Large intestine (tissue), 3 donors: Measurements from ENCODE around the gene AGAP3. TPM values are rescaled to one million over a fixed set of nuclear protein-coding genes. Genes with fewer than 3 reads are reported as not detected.
A peak's percentile ranks its signal among the peaks of the same experiment; 100 is the strongest.

Experiments used
- DNase-seq, 2 donors: peaks; one replicate each; pipeline versions ENCODE4 v3.0.0 to v3.0.0-alpha.2; 2013
- H3K27ac ChIP-seq: one replicate; pipeline ENCODE4 v1.5.1; 2013; ENCODE audit warnings: low read length
- H3K27me3 ChIP-seq: 2 replicates; pipeline ENCODE4 v1.6.1; 2013; ENCODE audit warnings: low read length; ENCODE audit not compliant: control insufficient read depth, insufficient read depth
- H3K36me3 ChIP-seq: 2 replicates; pipeline ENCODE4 v1.6.1; 2013; ENCODE audit warnings: low read length; ENCODE audit not compliant: control insufficient read depth, insufficient read depth
- H3K4me1 ChIP-seq: one replicate; pipeline ENCODE4 v1.6.1; 2013; ENCODE audit warnings: low read length; ENCODE audit not compliant: control insufficient read depth, insufficient read depth
- H3K4me3 ChIP-seq: one replicate; pipeline ENCODE4 v1.5.1; 2013; ENCODE audit warnings: low read length
- H3K9me3 ChIP-seq: one replicate; pipeline ENCODE4 v1.6.1; 2013; ENCODE audit warnings: mild to moderate bottlenecking, low read depth, low read length, moderate library complexity; ENCODE audit not compliant: control insufficient read depth
- WGBS: methylation state at CpG from one replicate; pipeline ENCODE4 v1.1.5; 2013; ENCODE audit warnings: low lambda C conversion rate; ENCODE audit not compliant: insufficient coverage; 5-methylcytosine and 5-hydroxymethylcytosine counted together
- polyA plus RNA-seq: library from polyadenylated mRNA; unstranded; fragments of 120-200 nt; gene quantifications from one replicate; pipeline ENCODE4 v1.2.1, GENCODE V29; 2013

AGAP3 gene
- polyA plus RNA-seq, 1 donor, result 58.0 TPM

DNA sequence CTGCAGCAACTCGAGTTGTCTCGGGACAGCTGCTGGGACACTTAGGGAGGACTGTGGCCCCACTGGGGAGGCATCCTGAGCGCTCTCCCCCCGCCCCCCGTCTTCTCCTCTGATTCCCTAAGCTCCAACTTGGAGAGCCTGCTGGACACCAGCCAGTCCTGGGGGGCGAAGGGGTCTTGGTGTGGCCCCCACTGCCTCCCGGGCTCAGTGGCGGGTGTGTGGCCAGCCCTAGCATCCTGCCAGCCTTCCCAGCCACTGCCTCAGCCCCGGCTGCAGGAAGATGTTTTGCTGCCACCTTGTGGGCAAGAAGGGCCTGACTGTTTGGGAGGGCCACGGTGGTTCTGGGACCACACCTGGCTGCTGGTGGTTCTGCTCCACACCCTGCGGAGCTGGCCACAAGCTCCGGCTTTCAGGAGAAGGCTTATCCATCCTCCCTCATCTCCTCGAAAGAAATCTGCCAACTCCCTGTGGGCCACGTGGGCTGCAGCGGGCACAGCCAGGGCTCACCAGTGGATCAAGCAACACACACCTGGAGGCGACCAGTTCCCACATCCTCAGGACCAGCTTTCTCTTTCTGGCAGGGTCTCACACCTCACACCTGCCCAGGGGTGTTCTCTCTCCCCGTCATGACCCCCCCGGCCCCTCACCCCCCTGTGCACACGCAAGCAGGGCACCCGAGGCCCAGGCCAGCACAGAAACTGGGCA, 24.8 kb downstream of the AGAP3 start:
- Histone ChIP-seq H3K27me3 (peaks cover 4% of the 10 kb centered on the region), H3K27ac (no peak overlapping the region), H3K9me3 (no peaks in the 10 kb centered on the region), H3K36me3 (peaks cover 4% of the 10 kb centered on the region), H3K4me3 (no peak overlapping the region), H3K4me1 (peaks cover 7% of the 10 kb centered on the region)
- DNase-seq, result peak in 1 of 2 donors; percentile 62
- WGBS, result no CpG with 5 or more reads among the region's 20 CpGs

DNA sequence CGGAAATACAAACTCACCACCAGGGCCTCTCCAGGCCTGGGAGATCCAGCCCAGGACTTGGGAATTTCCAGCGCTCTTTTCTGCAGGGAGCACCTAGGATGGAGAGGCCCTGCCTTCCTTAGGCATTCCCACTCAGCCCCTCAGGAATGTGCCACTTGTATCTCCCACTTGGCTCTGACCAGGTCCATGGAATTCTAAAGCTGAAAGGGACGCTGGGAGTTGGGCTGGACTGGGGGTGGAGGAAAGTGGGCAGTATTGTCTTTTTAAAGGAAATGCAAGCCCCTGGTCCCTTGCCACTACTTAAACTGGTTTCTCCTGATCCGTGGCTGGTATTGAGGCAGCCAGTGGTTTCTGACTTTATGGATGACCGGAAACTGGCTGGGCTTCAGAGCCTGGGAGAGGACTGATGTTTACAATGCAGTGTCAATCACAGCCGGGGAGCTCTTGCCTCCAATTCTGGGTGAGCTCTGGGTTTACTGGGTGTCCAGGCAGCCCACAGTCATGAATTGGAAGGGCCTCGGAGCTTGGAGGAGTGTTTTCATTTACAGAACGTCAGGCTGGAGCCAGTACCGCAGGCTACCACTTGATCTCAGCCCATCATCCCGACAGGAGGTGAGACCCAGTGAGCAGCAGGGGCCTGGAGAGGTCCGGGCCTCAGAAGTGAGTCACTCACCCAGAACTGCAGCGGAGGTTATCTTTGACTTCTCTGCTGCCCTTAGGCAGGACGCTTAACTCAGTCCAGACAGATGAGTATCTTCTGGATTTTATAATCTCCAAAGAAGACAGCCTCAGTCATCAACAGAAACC, 27.3 kb downstream of the AGAP3 start:
- no peak overlapping the region for H3K27ac ChIP-seq
- H3K4me1 ChIP-seq, result peaks cover 9% of the 10 kb centered on the region
- DNase-seq, result no peak
- peaks cover 4% of the 10 kb centered on the region for H3K27me3 ChIP-seq
- H3K4me3 ChIP-seq, result no peak overlapping the region
- H3K9me3 ChIP-seq, result no peaks in the 10 kb centered on the region
- peaks cover 20% of the 10 kb centered on the region for H3K36me3 ChIP-seq
- no CpG with 5 or more reads among the region's 13 CpGs for WGBS

DNA sequence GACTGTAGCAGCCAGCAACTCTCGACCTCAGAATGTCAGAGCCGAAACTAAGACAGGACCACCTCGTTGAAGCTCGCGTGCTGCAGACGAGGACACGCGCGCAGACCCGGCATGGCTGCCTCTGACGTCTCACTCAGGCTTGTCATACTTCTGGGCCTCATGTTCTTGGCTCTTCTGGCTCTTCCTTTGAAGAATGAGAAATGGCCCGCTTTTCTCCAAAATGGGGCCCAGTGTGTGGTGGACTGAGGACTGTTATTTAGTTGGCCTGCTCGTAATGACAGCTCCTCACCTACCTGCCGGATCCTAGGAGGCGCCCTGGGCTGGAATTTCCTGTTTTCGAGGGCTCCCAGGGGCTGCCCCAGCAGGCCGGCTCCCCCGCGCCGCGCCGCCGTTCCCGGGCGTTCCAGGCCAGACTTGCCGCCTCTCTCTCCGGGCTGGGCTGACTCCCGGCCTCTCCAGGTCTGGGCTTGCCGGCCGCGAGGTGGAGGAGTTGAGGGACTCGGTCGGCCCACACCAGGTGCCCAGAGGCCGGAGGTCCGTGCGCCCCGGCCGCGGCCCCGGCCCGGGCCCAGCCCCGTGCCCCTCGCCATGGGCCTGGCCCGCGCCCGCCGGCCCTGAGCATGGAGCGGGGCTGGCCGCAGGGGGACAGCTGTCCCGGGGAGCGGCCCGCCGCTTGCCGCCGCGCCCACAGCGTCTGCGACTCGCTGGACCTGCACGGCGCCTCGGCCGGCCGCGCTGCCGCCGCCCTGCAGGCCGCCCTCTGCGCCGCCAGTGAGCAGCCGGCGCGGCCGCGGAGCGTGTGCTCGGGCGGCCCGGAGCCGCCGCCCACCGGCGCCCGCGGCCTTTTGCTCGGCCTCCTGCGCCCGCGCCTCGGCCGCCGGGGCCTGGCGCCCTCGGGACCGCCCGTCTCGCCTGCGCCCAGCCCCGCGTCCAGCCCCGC, 28.1 kb downstream of the AGAP3 start:
- H3K27ac ChIP-seq, result no peak overlapping the region
- peaks cover 4% of the 10 kb centered on the region for H3K27me3 ChIP-seq
- DNase-seq, result no peak
- H3K36me3 ChIP-seq, result peaks cover 29% of the 10 kb centered on the region
- H3K4me1 ChIP-seq, result peaks cover 9% of the 10 kb centered on the region
- H3K9me3 ChIP-seq, result no peaks in the 10 kb centered on the region
- no CpG with 5 or more reads among the region's 101 CpGs for WGBS
- no peak overlapping the region for H3K4me3 ChIP-seq

DNA sequence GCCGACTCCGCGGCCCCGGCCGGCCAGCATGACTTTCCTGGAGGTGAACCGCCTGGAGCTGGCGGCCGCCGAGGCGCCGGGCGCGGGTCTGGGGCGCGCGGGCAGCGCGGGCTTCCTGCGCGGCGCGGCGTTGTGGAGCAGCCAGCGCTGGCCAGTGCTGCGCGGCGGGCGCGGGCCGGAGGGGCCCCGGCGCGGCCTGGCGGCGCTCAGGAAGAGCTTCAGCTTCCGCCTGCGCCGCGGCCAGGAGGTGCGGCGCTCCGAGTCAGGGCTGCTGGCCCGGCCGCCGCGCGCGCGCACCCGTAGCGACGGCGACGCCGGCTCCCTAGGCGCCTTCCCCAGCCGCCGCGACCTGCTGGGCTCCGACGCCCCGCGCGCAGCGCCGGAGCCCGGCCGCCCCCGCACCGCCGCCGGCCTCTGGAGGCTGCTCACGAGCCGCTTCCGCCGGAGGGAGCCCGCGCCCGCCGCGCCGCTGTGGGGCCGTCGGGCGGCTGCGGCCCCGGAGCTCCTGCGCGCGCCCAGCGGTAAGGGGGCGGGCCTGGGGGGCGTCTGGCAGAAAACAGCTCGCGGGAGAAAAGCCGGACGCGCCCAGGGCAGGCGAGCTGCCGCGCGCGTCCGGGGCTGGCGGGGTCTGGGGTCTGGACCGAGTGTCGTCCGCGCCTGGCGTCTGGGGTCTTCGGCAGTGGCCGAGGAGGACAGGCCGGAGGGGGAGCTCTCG, 29.0 kb downstream of the AGAP3 start:
- Histone ChIP-seq H3K4me3 (no peak overlapping the region), H3K9me3 (no peaks in the 10 kb centered on the region), H3K27ac (no peak overlapping the region), H3K4me1 (peaks cover 9% of the 10 kb centered on the region), H3K36me3 (peaks cover 38% of the 10 kb centered on the region), H3K27me3 (peaks cover 4% of the 10 kb centered on the region)
- no CpG with 5 or more reads among the region's 114 CpGs for WGBS
- peak in 1 of 2 donors; percentile 46 for DNase-seq

DNA sequence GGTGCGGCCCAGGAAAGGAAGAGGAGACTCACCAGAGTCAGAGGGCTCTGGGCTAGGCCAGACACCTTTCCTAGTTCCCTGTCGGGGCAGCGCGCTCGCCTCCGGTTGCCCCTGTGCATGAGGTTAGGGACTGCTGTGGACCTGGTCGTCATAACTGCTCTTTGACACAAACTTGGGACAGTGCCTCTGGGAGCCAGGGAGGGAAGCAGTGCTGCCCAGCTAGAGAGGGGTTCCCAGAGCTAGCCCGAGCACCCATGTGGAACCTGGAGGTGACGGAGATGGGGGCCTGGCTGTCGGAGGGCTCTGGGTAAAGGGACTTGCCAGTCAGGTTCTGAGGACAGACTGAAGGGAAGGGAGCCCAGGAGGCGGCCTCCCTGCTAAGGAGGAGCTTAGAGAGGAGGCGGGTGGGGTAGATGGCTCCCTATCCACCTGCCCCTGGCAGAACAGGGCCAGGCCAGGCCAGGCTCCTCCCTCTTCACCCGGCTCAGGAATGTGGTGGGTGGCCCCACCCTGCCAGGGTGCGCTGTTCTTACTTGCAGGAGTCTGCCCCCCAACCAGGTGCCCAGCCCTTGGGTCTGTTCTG, 29.7 kb downstream of the AGAP3 start:
- Histone ChIP-seq H3K9me3 (no peaks in the 10 kb centered on the region), H3K27ac (no peak overlapping the region), H3K27me3 (peaks cover 4% of the 10 kb centered on the region), H3K36me3 (peaks cover 44% of the 10 kb centered on the region), H3K4me3 (no peak overlapping the region), H3K4me1 (peaks cover 9% of the 10 kb centered on the region)
- DNase-seq, result peak in 1 of 2 donors; percentile 33
- no CpG with 5 or more reads among the region's 14 CpGs for WGBS

DNA sequence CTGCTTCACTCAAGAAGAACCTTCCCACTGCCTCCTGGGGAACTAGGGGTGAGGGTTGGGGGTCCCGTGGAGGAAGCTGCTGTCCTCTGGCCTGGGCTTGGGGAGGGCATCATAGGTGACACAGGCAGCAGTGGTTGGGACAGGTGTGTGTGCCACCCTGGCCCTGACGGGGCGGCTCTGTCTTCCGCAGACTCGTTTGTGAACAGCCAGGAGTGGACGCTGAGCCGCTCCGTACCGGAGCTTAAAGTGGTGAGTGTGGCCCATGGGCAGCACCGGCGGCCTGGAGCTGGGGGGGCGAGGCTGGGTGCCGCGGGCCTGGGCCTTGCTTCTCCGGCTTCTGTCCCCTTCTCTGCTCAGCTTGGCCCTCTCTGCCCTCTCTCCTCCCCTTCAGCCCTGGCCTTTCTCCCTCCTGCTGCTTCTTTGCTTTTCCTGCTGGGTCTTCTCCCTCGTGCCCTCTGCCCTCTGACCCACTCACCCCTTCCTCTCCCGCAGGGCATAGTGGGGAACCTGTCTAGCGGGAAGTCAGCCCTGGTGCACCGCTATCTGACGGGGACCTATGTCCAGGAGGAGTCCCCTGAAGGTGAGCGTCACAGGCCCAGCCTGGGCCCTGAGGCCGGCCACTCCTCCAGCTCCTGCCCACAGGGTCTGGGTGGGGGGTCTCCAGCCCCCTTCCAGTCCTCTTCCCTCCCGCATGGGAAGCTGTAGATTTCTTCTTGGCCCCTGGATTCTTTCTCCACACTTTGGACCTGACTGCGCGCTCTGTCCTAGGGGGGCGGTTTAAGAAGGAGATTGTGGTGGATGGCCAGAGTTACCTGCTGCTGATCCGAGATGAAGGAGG, 30.5 kb downstream of the AGAP3 start:
- Histone ChIP-seq H3K27me3 (peaks cover 4% of the 10 kb centered on the region), H3K4me1 (peaks cover 9% of the 10 kb centered on the region), H3K36me3 (peaks cover 53% of the 10 kb centered on the region), H3K9me3 (no peaks in the 10 kb centered on the region), H3K27ac (no peak overlapping the region), H3K4me3 (no peak overlapping the region)
- WGBS, result no CpG with 5 or more reads among the region's 27 CpGs
- no peak for DNase-seq

DNA sequence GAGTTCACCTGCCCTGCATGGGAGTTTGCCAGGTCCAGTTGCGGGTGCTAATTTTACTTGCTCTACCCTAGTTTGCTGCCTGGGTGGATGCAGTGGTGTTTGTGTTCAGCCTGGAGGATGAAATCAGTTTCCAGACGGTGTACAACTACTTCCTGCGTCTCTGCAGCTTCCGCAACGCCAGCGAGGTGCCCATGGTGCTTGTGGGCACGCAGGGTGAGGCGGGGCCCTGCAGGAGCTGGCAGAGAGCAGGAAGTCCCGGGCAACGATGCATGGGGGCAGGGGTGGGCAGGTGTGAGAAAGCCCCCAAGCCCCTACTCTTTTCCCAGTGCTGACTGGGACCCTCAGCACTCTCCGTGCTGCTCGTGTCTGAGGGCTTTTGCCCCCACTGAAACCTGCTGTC, 31.3 kb downstream of the AGAP3 start:
- no CpG with 5 or more reads among the region's 12 CpGs for WGBS
- Histone ChIP-seq H3K4me1 (peaks cover 9% of the 10 kb centered on the region), H3K27ac (no peak overlapping the region), H3K9me3 (peaks cover 5% of the 10 kb centered on the region), H3K4me3 (no peak overlapping the region), H3K27me3 (peaks cover 4% of the 10 kb centered on the region), H3K36me3 (peaks cover 54% of the 10 kb centered on the region)
- DNase-seq, result no peak

DNA sequence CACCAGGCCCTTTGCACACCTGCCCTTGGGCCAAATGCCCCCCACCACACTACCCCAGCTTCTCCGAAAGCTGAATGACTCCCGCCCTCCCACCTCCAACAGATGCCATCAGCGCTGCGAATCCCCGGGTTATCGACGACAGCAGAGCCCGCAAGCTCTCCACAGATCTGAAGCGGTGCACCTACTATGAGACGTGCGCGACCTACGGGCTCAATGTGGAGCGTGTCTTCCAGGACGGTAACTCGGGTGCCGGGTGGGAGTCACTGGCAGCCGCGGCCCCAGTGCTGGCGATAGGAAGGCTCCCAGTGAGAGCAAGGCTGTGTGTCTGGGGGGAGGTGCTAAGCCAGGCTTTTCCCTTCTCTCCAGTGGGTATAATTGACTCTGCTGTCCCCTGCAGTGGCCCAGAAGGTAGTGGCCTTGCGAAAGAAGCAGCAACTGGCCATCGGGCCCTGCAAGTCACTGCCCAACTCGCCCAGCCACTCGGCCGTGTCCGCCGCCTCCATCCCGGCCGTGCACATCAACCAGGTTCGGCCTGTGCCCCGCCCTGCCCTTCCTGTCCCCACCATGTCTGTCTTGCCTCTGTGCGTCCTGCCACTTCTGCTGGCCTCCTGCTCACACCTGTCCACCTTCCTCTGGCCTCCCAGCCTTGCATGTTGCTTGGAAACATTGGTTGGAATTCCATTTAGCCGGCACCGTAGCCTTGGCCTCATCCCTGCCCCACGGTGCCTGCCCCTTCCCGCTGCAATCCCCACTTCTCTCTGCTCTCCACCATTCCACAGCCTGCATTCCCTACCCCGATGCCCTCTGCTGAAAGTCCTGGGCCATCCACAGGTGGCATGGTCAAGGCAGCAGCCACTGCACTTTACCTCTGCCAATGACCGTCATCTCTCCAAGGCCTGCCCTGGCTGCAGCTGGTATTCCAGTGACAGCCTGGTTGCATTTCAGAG, 32.1 kb downstream of the AGAP3 start:
- DNase-seq, result no peak
- no peak overlapping the region for H3K4me3 ChIP-seq
- peaks cover 9% of the 10 kb centered on the region for H3K4me1 ChIP-seq
- 85% methylated on average over 4 of the region's 38 CpGs for WGBS
- peaks cover 4% of the 10 kb centered on the region for H3K27me3 ChIP-seq
- peaks cover 7% of the 10 kb centered on the region for H3K9me3 ChIP-seq
- H3K27ac ChIP-seq, result no peak overlapping the region
- H3K36me3 ChIP-seq, result peaks cover 57% of the 10 kb centered on the region
